Uterus (tissue), 4 donors: ENCODE results near the gene PLBD2. TPM values are rescaled to one million over a fixed set of nuclear protein-coding genes. Genes with fewer than 3 reads are reported as not detected.

ENCODE experiments used
- DNase-seq, 2 donors: peaks; one replicate each; pipeline ENCODE4 v3.0.0-alpha.2; 2019 to 2020
- H3K27ac ChIP-seq, 2 donors: fragments of 200-600 bp; sonication (generic); 1 replicate in 1 of 2; 2 replicates in 1 of 2; pipeline ENCODE4 v1.5.1; 2016 to 2018
- H3K27me3 ChIP-seq, 2 donors: fragments of 200-600 bp; sonication (generic); one replicate each; pipeline ENCODE4 v1.5.1; 2018 to 2019; ENCODE audit warnings: control low read depth in 1 of 2
- H3K36me3 ChIP-seq, 2 donors: fragments of 200-600 bp; sonication (generic); one replicate each; pipeline ENCODE4 v1.5.1; 2019; ENCODE audit warnings: control low read depth in 1 of 2
- H3K4me1 ChIP-seq, 2 donors: fragments of 200-600 bp; sonication (generic); one replicate each; pipeline ENCODE4 v1.5.1; 2018 to 2019; ENCODE audit warnings: control low read depth in 1 of 2
- H3K4me3 ChIP-seq, 2 donors: fragments of 200-600 bp; sonication (generic); 1 replicate in 1 of 2; 2 replicates in 1 of 2; pipeline ENCODE4 v1.5.1; 2018 to 2019; ENCODE audit warnings: mild to moderate bottlenecking in 1 of 2
- H3K9me3 ChIP-seq, 2 donors: fragments of 200-600 bp; sonication (generic); one replicate each; pipeline ENCODE4 v1.5.1; 2019; ENCODE audit warnings: control low read depth in 1 of 2
- POLR2A ChIP-seq, 2 donors: fragments of 450-650 bp; IDR thresholded peaks; one replicate each; pipeline ENCODE4 v1.6.1; 2016; ENCODE audit warnings: antibody characterized with exemption in 2 of 2, mild to moderate bottlenecking in 1 of 2, moderate library complexity in 1 of 2
- intact Hi-C: fragments of 100-400 bp; cut with DNase I; formaldehyde crosslinking; loops from one replicate; pipeline ENCODE4 v1.15.1; 2023; ENCODE audit warnings: low total_unique reads
- total RNA-seq, 4 donors: library from RNA; depleted of rRNA in 3 of 4; stranded (reverse); fragments of >200 nt in 3 of 4; gene quantifications; one replicate each; pipeline versions ENCODE4 v1.1.0 to v1.2.4, GENCODE V29; 2014 to 2023
- TF ChIP-seq, protein P1 (sequence below), 4 experiments: fragments of 200-600 bp in 2 of 4; fragments of 450-650 bp in 2 of 4; sonication (generic) in 2 of 4; IDR thresholded peaks; one replicate each; pipeline ENCODE4 v1.5.1; 2016 to 2019; ENCODE audit warnings: antibody characterized with exemption in 4 of 4, mild to moderate bottlenecking in 2 of 4, moderate library complexity in 1 of 4
- donor health status: DM: yes; HTN: yes; CAD: no.

PLBD2 gene
- total RNA-seq, 4 donors from 2014 or later: 20.7 to 38.6 (median 29.8) TPM

DNA sequence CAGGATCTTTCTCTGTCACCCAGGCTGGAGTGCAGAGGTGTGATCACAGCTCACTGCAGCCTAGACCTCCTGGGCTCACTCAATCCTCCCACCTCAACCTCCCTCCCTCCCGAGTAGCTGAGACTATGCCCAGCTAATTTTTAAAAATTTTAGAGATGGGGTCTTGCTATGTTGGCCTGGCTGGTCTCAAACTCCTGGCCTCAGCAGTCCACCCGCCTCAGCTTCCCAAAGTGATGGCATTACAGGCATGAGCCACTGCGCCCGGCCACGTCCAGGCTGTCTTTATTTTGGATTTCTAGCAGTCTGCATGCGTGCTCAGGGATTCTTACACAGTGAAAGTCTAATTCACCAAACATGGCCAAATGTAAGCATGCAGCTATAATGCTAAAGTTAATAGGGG, 41.3 kb upstream of the PLBD2 start:
- intact Hi-C loops: no loop called here
- Histone ChIP-seq H3K27me3 (no peaks in the 10 kb centered on the region), H3K9me3 (no peaks in the 10 kb centered on the region), H3K4me3 (no peak overlapping the region), H3K4me1 (no peaks in the 10 kb centered on the region), H3K36me3 (no peaks in the 10 kb centered on the region), H3K27ac (no peak overlapping the region)
- no peak for DNase-seq
- TF ChIP-seq, protein P1, sequence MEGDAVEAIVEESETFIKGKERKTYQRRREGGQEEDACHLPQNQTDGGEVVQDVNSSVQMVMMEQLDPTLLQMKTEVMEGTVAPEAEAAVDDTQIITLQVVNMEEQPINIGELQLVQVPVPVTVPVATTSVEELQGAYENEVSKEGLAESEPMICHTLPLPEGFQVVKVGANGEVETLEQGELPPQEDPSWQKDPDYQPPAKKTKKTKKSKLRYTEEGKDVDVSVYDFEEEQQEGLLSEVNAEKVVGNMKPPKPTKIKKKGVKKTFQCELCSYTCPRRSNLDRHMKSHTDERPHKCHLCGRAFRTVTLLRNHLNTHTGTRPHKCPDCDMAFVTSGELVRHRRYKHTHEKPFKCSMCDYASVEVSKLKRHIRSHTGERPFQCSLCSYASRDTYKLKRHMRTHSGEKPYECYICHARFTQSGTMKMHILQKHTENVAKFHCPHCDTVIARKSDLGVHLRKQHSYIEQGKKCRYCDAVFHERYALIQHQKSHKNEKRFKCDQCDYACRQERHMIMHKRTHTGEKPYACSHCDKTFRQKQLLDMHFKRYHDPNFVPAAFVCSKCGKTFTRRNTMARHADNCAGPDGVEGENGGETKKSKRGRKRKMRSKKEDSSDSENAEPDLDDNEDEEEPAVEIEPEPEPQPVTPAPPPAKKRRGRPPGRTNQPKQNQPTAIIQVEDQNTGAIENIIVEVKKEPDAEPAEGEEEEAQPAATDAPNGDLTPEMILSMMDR (IDR thresholded peaks at IDR 0.05): no peak
- TF ChIP-seq POLR2A (IDR thresholded peaks at IDR 0.05): no peak

DNA sequence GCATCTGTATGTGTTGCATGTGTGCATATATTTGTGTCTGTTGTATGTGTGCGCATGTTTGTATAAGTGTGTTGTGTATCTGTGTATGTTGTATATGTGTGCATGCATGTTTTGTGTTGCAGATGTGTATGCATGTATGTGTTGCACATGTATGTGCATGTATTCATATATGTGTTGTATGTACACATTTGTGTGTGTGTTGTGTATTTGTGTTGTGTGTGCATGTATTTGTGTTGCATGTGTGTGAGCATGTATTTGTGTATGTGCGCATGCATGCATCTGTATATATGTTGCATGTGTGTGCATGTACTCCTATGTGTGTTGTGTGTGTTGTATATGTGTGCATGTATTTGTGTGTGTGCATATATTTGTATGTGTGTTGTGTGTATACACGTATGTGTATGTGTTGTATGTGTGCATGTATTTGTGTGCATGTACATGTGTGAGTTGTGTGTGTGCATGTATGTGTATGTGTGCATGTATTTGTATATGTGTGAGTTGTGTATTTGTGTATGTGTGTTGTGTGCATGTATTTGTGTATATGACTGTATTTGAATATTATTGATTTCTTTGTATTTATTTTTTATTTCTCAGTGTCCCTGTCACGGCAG, 40.2 kb upstream of the PLBD2 start:
- no peak overlapping the region for H3K4me3 ChIP-seq
- no peaks in the 10 kb centered on the region for H3K9me3 ChIP-seq
- H3K4me1 ChIP-seq: no peaks in the 10 kb centered on the region
- intact Hi-C loops: no loop called here
- TF ChIP-seq, protein P1 (IDR thresholded peaks at IDR 0.05): no peak
- TF ChIP-seq POLR2A (IDR thresholded peaks at IDR 0.05): no peak
- no peak overlapping the region for H3K27ac ChIP-seq
- no peak for DNase-seq
- no peaks in the 10 kb centered on the region for H3K27me3 ChIP-seq
- no peaks in the 10 kb centered on the region for H3K36me3 ChIP-seq

DNA sequence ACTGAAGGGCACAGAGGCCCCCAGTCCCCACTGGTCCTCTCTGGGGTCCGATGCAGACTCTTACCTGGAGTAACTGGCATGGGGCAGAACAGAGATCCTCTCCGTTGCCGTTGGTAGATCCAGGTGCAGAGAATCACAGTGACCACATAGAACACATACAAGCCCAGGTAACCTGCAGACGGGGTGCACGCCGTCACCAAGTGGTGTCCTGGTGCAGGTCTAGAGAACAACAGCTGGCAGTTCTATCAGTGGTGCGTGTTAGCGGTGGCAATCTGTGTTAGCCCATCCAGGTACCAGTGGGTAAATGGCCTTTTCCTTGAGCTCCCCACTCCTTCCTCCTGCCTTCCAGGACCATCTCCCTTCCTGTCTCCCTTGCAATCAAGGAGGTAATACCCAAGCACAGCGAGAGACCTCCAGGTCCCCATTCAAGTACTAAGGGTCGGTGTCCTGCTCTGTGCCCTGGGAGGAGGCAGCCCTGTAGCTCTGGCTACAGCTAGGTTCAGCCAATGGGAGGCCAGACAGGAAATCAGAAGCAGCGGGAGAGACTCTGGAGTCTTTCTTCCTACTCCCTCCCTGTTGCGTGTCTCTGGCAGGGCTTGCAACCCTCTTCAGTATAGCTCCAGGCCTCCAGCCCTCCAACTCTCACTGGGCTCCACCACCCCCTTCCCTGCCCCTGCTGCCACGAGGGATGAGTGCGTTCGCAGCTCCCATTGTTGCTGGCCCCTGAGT, 39.3 kb upstream of the PLBD2 start:
- Histone ChIP-seq H3K27me3 (no peaks in the 10 kb centered on the region), H3K4me1 (no peaks in the 10 kb centered on the region), H3K27ac (no peak overlapping the region), H3K36me3 (no peaks in the 10 kb centered on the region), H3K4me3 (no peak overlapping the region), H3K9me3 (no peaks in the 10 kb centered on the region)
- TF ChIP-seq, protein P1 (IDR thresholded peaks at IDR 0.05): no peak
- no peak for TF ChIP-seq POLR2A (IDR thresholded peaks at IDR 0.05)
- no peak for DNase-seq
- intact Hi-C loops: no loop called here

DNA sequence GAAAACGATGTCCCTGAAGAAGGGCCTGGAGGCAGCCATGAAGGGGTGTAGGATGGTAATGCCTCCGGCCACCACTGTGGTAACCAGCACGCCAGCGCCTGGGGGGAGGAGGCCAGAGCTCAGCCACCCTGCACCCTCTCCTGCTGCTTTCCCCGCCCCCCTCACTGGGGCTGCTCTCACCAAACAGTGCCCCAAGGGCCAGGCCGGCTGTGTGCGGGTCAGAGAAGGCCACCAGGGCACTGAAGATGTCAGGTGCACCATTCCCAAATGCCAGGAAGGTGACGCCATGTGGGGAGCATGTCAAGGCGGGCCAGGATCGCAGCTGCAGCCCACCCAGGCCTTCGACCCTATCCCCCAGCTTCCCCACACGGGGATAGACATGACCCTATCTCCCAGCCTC, 38.0 kb upstream of the PLBD2 start:
- intact Hi-C loops: no loop called here
- no peaks in the 10 kb centered on the region for H3K27me3 ChIP-seq
- H3K9me3 ChIP-seq: no peaks in the 10 kb centered on the region
- H3K27ac ChIP-seq: no peak overlapping the region
- no peak for TF ChIP-seq POLR2A (IDR thresholded peaks at IDR 0.05)
- TF ChIP-seq, protein P1 (IDR thresholded peaks at IDR 0.05): no peak
- DNase-seq: no peak
- H3K4me1 ChIP-seq: no peaks in the 10 kb centered on the region
- no peaks in the 10 kb centered on the region for H3K36me3 ChIP-seq
- no peak overlapping the region for H3K4me3 ChIP-seq

DNA sequence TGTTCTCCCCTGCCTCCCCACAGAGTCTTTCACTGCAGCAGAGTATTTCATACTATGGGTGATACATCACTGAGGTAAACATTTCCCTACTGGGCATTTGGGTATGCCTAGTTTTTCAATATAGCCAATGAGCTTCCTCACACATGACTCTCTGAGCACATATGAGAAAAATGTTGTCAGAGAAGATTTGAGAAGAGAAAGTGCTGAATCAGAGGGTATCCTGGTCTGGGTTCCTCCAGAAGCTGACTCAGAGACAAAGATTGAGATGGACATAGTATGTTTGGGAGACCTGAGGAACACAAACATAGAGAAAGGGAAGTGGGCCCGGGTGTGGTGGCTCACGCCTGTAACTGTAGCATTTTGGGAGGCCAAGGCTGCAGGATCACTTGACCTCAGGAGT, 36.0 kb upstream of the PLBD2 start:
- intact Hi-C loops: no loop called here
- no peak for DNase-seq
- Histone ChIP-seq H3K36me3 (no peaks in the 10 kb centered on the region), H3K4me1 (no peaks in the 10 kb centered on the region), H3K27me3 (no peaks in the 10 kb centered on the region), H3K4me3 (no peak overlapping the region), H3K27ac (no peak overlapping the region), H3K9me3 (no peaks in the 10 kb centered on the region)
- no peak for TF ChIP-seq POLR2A (IDR thresholded peaks at IDR 0.05)
- TF ChIP-seq, protein P1 (IDR thresholded peaks at IDR 0.05): no peak
